HS-5 (cell line): ENCODE results near the gene CD163L1.

ENCODE experiments used
- DNase-seq: peaks from one replicate; pipeline ENCODE4 v3.0.0-alpha.2; 2012; ENCODE audit warnings: low read depth

CD163L1 gene

GRCh38 chr12:7324176-7324575, 119.8 kb downstream of the CD163L1 start:
- no peak for DNase-seq

GRCh38 chr12:7322599-7322998, 121.4 kb downstream of the CD163L1 start:
- no peak for DNase-seq

- DNase-seq, result no peak
Measured at GRCh38 chr12:7321624-7322023, 122.3 kb downstream of the CD163L1 start.

GRCh38 chr12:7319930-7320329, 124.0 kb downstream of the CD163L1 start:
- no peak for DNase-seq

GRCh38 chr12:7310070-7310469, 133.9 kb downstream of the CD163L1 start:
- no peak for DNase-seq
